HCT116 (cell line): ENCODE measurements around the gene SRGAP1.

ENCODE experiments used
- EZH2 ChIP-seq: fragments of 200-600 bp; sonication (generic); IDR thresholded peaks from 2 replicates; pipeline ENCODE4 v1.6.1; 2017; ENCODE audit warnings: antibody characterized with exemption, mixed run types
- POLR2AphosphoS5 ChIP-seq: IDR thresholded peaks from 2 replicates; pipeline ENCODE4 v1.6.1; 2011; ENCODE audit warnings: mild to moderate bottlenecking, low read depth, low read length, moderate library complexity
- ZNF274 ChIP-seq: fragments of 200-500 bp; sonication (Bioruptor generic); IDR thresholded peaks from 2 replicates; pipeline ENCODE4 v1.6.1; 2014; ENCODE audit warnings: mild to moderate bottlenecking, low read depth, low read length, inconsistent platforms
- TF ChIP-seq, protein P1 (sequence below), 3 experiments: fragments of 200-600 bp in 1 of 3; sonication (generic) in 1 of 3; IDR thresholded peaks in 2 of 3; conservative IDR thresholded peaks in 1 of 3; 2 replicates each; pipeline ENCODE4 v1.5.1; 2012 to 2017; ENCODE audit warnings: low read depth in 2 of 3, low read length in 2 of 3, antibody characterized with exemption in 1 of 3, borderline replicate concordance in 1 of 3, control low read depth in 1 of 3, mild to moderate bottlenecking in 1 of 3, mixed read lengths in 1 of 3, mixed run types in 1 of 3, moderate library complexity in 1 of 3; ENCODE audit not compliant: insufficient read depth in 1 of 3
- TF ChIP-seq, protein P2 (sequence below): IDR thresholded peaks from 2 replicates; pipeline ENCODE4 v1.6.1; 2012; ENCODE audit warnings: low read depth
- TF ChIP-seq, protein P3 (sequence below): IDR thresholded peaks from 2 replicates; pipeline ENCODE4 v1.6.1; 2012

DNA sequence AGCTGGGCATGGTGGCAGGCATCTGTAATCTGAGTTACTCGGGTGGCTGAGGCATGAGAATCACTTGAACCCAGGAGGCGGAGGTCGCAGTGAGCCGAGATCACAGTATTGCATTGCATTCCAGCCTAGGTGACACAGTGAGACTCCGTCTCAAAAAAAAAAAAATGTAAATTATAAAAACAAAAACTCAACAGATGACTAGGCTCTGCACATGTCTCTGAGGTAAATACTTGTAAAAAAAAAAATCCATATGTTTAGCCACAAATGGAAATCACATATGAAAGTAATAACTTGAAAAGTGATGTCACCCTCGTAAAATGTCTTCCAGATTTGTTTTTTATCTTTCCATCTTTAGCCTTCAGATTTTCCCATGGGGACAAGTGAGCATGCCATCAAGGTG is 292.6 kb downstream of the SRGAP1 start:
- TF ChIP-seq, protein P1, sequence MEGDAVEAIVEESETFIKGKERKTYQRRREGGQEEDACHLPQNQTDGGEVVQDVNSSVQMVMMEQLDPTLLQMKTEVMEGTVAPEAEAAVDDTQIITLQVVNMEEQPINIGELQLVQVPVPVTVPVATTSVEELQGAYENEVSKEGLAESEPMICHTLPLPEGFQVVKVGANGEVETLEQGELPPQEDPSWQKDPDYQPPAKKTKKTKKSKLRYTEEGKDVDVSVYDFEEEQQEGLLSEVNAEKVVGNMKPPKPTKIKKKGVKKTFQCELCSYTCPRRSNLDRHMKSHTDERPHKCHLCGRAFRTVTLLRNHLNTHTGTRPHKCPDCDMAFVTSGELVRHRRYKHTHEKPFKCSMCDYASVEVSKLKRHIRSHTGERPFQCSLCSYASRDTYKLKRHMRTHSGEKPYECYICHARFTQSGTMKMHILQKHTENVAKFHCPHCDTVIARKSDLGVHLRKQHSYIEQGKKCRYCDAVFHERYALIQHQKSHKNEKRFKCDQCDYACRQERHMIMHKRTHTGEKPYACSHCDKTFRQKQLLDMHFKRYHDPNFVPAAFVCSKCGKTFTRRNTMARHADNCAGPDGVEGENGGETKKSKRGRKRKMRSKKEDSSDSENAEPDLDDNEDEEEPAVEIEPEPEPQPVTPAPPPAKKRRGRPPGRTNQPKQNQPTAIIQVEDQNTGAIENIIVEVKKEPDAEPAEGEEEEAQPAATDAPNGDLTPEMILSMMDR (IDR thresholded peaks at IDR 0.05 in 2 of 3, conservative IDR thresholded peaks at IDR 0.05 in 1 of 3; ENCODE audit: borderline replicate concordance in 1 of 3, insufficient read depth in 1 of 3, low read depth in 2 of 3, low read length in 2 of 3): no peak
- TF ChIP-seq ZNF274 (no peak), EZH2 (no peak), POLR2AphosphoS5 (no peak)
- TF ChIP-seq, protein P2, sequence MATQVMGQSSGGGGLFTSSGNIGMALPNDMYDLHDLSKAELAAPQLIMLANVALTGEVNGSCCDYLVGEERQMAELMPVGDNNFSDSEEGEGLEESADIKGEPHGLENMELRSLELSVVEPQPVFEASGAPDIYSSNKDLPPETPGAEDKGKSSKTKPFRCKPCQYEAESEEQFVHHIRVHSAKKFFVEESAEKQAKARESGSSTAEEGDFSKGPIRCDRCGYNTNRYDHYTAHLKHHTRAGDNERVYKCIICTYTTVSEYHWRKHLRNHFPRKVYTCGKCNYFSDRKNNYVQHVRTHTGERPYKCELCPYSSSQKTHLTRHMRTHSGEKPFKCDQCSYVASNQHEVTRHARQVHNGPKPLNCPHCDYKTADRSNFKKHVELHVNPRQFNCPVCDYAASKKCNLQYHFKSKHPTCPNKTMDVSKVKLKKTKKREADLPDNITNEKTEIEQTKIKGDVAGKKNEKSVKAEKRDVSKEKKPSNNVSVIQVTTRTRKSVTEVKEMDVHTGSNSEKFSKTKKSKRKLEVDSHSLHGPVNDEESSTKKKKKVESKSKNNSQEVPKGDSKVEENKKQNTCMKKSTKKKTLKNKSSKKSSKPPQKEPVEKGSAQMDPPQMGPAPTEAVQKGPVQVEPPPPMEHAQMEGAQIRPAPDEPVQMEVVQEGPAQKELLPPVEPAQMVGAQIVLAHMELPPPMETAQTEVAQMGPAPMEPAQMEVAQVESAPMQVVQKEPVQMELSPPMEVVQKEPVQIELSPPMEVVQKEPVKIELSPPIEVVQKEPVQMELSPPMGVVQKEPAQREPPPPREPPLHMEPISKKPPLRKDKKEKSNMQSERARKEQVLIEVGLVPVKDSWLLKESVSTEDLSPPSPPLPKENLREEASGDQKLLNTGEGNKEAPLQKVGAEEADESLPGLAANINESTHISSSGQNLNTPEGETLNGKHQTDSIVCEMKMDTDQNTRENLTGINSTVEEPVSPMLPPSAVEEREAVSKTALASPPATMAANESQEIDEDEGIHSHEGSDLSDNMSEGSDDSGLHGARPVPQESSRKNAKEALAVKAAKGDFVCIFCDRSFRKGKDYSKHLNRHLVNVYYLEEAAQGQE: no peak
- TF ChIP-seq, protein P3, sequence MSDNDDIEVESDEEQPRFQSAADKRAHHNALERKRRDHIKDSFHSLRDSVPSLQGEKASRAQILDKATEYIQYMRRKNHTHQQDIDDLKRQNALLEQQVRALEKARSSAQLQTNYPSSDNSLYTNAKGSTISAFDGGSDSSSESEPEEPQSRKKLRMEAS: no peak
